ENCODE measurements around the gene NRDC.
"Not testable (repeated sequence)": the region's sequence is repeated elsewhere in the genome, so short reads cannot be mapped to it uniquely, and the experiment has no call there.

Gene NRDC

GRCh38 chr1:51898090-51898734, 19.7 kb upstream of the NRDC start:
- in situ Hi-C loops (cut with HindIII; ENCODE audit: low sequenced_read_pairs): no loop called here
- no peak overlapping the region for H3K4me3 ChIP-seq (ENCODE audit: low read depth, low read length)
- no peak for TF ChIP-seq CTCF (IDR thresholded peaks at IDR 0.05; ENCODE audit: low read depth, low read length)
- DNase-seq (ENCODE audit: low read depth, low spot score): peak; percentile 87

- no peak for TF ChIP-seq CTCF (IDR thresholded peaks at IDR 0.05; ENCODE audit: low read depth, low read length)
- peak; percentile 82 for DNase-seq (ENCODE audit: low read depth, low spot score)
- no peak overlapping the region for H3K4me3 ChIP-seq (ENCODE audit: low read depth, low read length)
- in situ Hi-C loops (cut with HindIII; ENCODE audit: low sequenced_read_pairs): no loop called here
These were observed 19.1 kb upstream of the NRDC start for GRCh38 chr1:51897699-51898031.

- in situ Hi-C loops (cut with HindIII; ENCODE audit: low sequenced_read_pairs); DNase-seq (ENCODE audit: low read depth, low spot score); H3K4me3 ChIP-seq (ENCODE audit: low read depth, low read length): not testable (repeated sequence)
These were observed 16.2 kb upstream of the NRDC start for GRCh38 chr1:51894748-51895147.

GRCh38 chr1:51878308-51878615, 265 bp downstream of the NRDC start:
- in situ Hi-C loops (cut with HindIII; ENCODE audit: low sequenced_read_pairs): no loop called here
- no peak for DNase-seq (ENCODE audit: low read depth, low spot score)
- peak overlapping the region; percentile 70 for H3K4me3 ChIP-seq (ENCODE audit: low read depth, low read length)
- no peak for TF ChIP-seq CTCF (IDR thresholded peaks at IDR 0.05; ENCODE audit: low read depth, low read length)

- in situ Hi-C loops (cut with HindIII; ENCODE audit: low sequenced_read_pairs): no loop called here
- peak overlapping the region; percentile 70 for H3K4me3 ChIP-seq (ENCODE audit: low read depth, low read length)
- peak; percentile 46 for DNase-seq (ENCODE audit: low read depth, low spot score)
- TF ChIP-seq CTCF (IDR thresholded peaks at IDR 0.05; ENCODE audit: low read depth, low read length): no peak
These were observed 856 bp downstream of the NRDC start for GRCh38 chr1:51877434-51878307.

- H3K4me3 ChIP-seq (ENCODE audit: low read depth, low read length): no peak overlapping the region
- in situ Hi-C loops (cut with HindIII; ENCODE audit: low sequenced_read_pairs): no loop called here
- DNase-seq (ENCODE audit: low read depth, low spot score): no peak
- TF ChIP-seq CTCF (IDR thresholded peaks at IDR 0.05; ENCODE audit: low read depth, low read length): no peak
These were observed 2.7 kb downstream of the NRDC start for GRCh38 chr1:51875836-51876235.

- H3K4me3 ChIP-seq (ENCODE audit: low read depth, low read length): no peak overlapping the region
- DNase-seq (ENCODE audit: low read depth, low spot score): no peak
- in situ Hi-C loops (cut with HindIII; ENCODE audit: low sequenced_read_pairs): no loop called here
- TF ChIP-seq CTCF (IDR thresholded peaks at IDR 0.05; ENCODE audit: low read depth, low read length): no peak
These were observed 3.2 kb downstream of the NRDC start for GRCh38 chr1:51875291-51875772.

GRCh38 chr1:51873270-51873669, 5.3 kb downstream of the NRDC start:
- H3K4me3 ChIP-seq (ENCODE audit: low read depth, low read length); in situ Hi-C loops (cut with HindIII; ENCODE audit: low sequenced_read_pairs); DNase-seq (ENCODE audit: low read depth, low spot score): not testable (repeated sequence)
